Effector memory CD4-positive, alpha-beta T cell (primary cell): ENCODE data around the gene CHAD.
A peak's percentile ranks its signal among the peaks of the same experiment; 100 is the strongest.
"Not testable (repeated sequence)": the region's sequence is repeated elsewhere in the genome, so short reads cannot be mapped to it uniquely, and the experiment has no call there.

Source experiments
- DNase-seq, 3 donors: peaks; one replicate each; pipeline ENCODE4 v3.0.0-alpha.2; 2020
- H3K27ac ChIP-seq: 2 replicates; pipeline ENCODE4 v1.7.0; 2013; ENCODE audit warnings: mild to moderate bottlenecking, low read length, moderate library complexity; ENCODE audit not compliant: insufficient read depth, poor library complexity, severe bottlenecking
- H3K27me3 ChIP-seq: replicated peaks from 2 replicates; pipeline ENCODE4 v1.7.0; 2013; ENCODE audit warnings: mild to moderate bottlenecking, low read length; ENCODE audit not compliant: insufficient read depth, control insufficient read depth, poor library complexity, severe bottlenecking
- H3K36me3 ChIP-seq: 2 replicates; pipeline ENCODE4 v1.7.0; 2013; ENCODE audit warnings: mild to moderate bottlenecking, low read length, moderate library complexity; ENCODE audit not compliant: control insufficient read depth, insufficient read depth
- H3K4me1 ChIP-seq: 2 replicates; pipeline ENCODE4 v1.7.0; 2013; ENCODE audit warnings: low read length, mild to moderate bottlenecking; ENCODE audit not compliant: control insufficient read depth, insufficient read depth, poor library complexity, severe bottlenecking
- H3K4me3 ChIP-seq: 2 replicates; pipeline ENCODE4 v1.7.0; 2013; ENCODE audit warnings: low read length, low read depth, mild to moderate bottlenecking; ENCODE audit not compliant: insufficient read depth, poor library complexity, severe bottlenecking
- H3K9me3 ChIP-seq: 2 replicates; pipeline ENCODE4 v1.7.0; 2013; ENCODE audit warnings: mild to moderate bottlenecking, low read length, moderate library complexity; ENCODE audit not compliant: control insufficient read depth

Gene CHAD

DNA sequence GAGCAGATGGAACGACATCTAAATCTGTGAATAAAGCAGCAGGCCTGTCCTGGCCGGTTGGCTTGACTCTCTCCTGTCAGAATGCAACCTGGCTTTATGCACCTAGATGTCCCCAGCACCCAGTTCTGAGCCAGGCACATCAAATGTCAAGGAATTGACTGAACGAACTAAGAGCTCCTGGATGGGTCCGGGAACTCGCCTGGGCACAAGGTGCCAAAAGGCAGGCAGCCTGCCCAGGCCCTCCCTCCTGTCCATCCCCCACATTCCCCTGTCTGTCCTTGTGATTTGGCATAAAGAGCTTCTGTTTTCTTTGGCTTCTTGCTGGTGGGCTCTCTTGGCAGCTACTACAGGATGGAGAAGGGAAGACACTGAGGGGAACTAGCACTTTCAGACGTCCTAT lies 5.8 kb upstream of the CHAD start:
- DNase-seq = no peak
- Histone ChIP-seq H3K27me3 (peaks cover 3% of the 10 kb centered on the region), H3K36me3 (no peaks in the 10 kb centered on the region), H3K27ac (no peak overlapping the region), H3K9me3 (no peaks in the 10 kb centered on the region), H3K4me3 (no peak overlapping the region), H3K4me1 (peaks cover 10% of the 10 kb centered on the region)

DNA sequence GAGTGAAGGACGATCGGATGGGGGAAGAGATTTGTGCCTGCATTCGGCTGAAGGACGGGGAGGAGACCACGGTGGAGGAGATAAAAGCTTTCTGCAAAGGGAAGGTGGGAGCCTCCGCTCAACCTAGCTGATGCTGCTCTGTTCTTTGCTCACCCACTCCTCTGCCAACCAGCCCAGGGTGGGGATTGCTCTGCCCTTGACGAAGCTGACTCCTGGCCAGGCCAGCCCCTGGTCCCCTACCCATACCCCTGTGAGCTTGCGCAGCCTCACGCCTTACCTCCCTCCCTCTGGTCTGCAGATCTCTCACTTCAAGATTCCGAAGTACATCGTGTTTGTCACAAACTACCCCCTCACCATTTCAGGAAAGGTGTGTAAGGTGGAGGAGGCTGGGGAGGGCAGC lies 5.2 kb upstream of the CHAD start:
- Histone ChIP-seq H3K27me3 (peaks cover 10% of the 10 kb centered on the region), H3K4me1 (peaks cover 13% of the 10 kb centered on the region), H3K9me3 (no peaks in the 10 kb centered on the region), H3K36me3 (no peaks in the 10 kb centered on the region), H3K27ac (no peak overlapping the region), H3K4me3 (no peak overlapping the region)
- no peak for DNase-seq

DNA sequence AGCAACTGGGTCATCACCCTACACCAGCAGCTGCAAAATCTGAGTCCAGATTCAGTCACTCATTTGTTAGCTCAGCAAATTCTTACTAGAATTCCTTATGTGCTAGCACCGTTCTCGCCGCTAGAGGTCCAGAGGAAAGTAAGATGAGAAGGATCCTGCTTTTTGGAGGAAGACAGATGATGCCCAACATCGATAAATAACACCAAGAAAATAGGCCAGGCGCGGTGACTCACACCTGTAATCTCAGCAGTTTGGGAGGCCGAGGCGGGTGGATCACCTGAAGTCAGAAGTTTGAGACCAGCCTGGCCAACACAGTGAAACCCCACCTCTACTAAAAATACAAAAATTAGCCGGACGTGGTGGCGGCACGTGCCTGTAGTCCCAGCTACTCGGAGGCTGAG lies 4.1 kb upstream of the CHAD start:
- not testable (repeated sequence) for H3K9me3 ChIP-seq, H3K27ac ChIP-seq, H3K36me3 ChIP-seq, DNase-seq, H3K4me3 ChIP-seq
- Histone ChIP-seq H3K4me1 (peaks cover 12% of the 10 kb centered on the region), H3K27me3 (peaks cover 16% of the 10 kb centered on the region)

DNA sequence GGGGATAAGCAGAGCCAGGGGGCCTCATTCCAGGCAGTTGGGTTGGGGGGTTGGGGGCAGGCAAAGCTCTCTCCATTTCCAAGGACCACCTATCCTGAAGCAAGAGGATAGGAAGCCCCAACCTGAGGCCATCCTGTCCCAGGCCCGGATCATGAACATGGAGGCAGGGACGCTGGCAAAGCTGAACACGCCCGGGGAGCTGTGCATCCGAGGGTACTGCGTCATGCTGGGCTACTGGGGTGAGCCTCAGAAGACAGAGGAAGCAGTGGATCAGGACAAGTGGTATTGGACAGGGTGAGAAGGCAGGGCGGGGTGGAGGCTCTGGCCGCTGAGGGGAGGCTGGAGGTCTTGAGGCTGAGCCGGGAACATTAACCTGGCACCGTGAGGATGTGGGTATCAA lies 3.6 kb upstream of the CHAD start:
- H3K4me3 ChIP-seq = no peak overlapping the region
- H3K27ac ChIP-seq = no peak overlapping the region
- DNase-seq = no peak
- H3K4me1 ChIP-seq = peaks cover 12% of the 10 kb centered on the region
- no peaks in the 10 kb centered on the region for H3K36me3 ChIP-seq
- H3K27me3 ChIP-seq = peaks cover 16% of the 10 kb centered on the region
- H3K9me3 ChIP-seq = no peaks in the 10 kb centered on the region

DNA sequence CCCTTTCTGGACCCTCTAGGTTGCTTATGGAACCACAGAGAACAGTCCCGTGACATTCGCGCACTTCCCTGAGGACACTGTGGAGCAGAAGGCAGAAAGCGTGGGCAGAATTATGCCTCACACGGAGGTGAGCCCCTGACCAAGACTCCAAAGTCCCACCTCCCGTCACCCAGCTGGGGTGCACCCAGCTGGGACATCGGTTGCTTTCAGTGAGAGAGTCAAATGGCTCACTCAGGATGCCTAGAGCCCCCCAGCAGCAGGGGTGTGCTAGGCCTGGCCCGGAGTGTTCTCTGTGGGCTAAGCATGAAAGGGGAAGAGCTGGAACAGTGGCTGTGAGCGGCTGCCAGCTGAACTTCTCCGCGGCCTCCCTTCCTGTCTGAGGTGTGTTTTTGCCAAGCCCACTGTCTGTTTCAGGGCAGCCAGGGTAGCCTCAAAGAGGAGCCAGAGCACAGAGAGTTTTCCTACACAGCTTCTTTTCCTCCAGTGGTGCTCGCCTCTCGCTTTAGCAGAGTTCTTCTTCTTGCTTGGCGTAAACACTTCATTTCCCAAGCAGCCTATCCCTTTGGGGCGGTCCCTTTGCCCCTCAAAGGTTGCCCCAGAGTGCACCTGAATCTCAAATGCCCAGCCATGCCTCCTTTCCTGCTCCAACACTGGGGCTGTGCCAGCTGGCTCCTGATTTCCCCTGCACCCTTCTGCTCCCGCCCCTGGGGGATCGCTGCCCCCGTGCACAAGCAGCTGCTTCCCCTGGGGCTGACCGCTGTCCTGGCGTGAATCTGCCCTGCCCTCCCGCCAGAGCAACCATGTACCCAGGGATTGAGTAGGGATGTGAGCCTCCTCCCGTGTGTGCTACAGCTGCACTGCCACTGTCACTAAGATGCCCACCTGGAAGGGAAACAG lies 2.6 kb upstream of the CHAD start:
- Histone ChIP-seq H3K4me3 (no peak overlapping the region), H3K9me3 (no peaks in the 10 kb centered on the region), H3K4me1 (peaks cover 12% of the 10 kb centered on the region), H3K27me3 (peaks cover 16% of the 10 kb centered on the region), H3K27ac (no peak overlapping the region), H3K36me3 (no peaks in the 10 kb centered on the region)
- DNase-seq = no peak

DNA sequence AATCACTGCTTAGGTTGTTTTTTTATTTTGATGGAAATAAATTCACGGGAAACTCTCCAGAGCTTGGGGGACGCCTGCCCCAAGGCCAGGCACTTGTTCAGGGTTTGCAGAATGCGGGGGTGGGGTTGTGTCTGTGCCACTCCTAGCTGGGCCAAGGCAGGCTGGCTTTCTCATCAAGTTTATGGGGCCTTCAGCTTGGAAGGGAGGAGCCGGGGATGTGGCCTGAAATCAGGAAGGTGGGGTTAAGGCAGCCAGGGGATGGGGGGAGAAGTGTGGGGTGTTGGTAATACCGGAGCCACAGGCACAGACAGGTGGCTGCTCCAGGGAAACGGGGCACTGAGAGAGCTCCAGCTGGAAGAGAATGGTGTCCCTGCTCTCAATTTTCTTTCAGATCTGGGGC lies 1.7 kb upstream of the CHAD start:
- DNase-seq = no peak
- no peak overlapping the region for H3K27ac ChIP-seq
- H3K4me3 ChIP-seq = no peak overlapping the region
- no peaks in the 10 kb centered on the region for H3K36me3 ChIP-seq
- H3K27me3 ChIP-seq = peaks cover 16% of the 10 kb centered on the region
- peaks cover 12% of the 10 kb centered on the region for H3K4me1 ChIP-seq
- no peaks in the 10 kb centered on the region for H3K9me3 ChIP-seq

DNA sequence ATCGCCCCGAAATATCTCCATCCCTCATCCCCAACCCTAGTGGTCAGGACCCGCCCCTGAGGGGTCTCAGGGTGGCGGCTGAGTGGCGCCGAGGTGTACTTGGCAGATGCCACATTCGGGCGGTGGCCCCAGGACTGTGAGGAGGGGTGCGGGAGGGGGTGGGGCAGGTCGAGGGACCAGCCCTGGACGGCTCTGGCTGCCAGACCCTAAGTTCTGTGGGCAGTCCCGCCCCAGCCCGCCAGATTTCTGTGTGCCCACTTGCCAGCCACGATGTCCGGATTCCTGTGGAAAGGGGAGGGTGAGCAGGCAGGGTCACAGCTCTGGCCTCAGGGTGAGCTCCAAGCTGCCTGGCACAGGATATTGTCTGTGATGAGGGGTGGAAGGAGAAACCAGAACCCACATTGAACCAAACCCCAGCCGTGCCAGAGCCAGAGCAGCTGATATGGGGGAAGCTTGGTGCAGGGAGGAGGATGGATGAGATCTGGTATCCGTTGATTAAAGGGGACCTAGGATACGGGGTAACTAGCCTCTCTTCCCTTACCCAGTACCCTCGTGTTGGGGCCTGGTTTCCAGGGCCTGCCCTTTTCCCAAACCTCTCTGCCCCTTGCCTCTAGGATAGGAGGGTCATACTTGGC lies 1.1 kb upstream of the CHAD start:
- peaks cover 16% of the 10 kb centered on the region for H3K27me3 ChIP-seq
- no peak overlapping the region for H3K4me3 ChIP-seq
- peaks cover 12% of the 10 kb centered on the region for H3K4me1 ChIP-seq
- H3K9me3 ChIP-seq = no peaks in the 10 kb centered on the region
- H3K36me3 ChIP-seq = no peaks in the 10 kb centered on the region
- no peak overlapping the region for H3K27ac ChIP-seq
- DNase-seq = no peak

DNA sequence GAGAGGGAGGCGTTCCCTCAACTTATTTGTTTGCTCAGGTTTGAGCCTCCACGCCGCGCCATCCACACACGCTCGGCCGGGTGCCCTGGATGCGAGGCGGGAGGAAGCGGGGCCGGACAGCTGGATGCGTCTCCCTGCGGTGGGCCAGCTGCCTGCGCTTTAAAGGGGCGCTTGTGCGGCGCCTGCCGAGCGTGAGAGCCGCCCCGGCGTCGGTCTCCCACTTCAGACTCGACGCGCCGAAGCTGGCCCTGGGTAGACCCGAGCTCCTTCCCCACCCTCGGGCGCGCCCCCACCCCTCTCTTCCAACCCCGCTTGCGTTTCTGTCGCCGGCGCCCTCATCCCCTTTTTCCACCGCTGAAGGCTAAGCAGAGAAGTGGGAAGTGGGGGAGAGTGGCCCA lies 527 bp upstream of the CHAD start:
- H3K27ac ChIP-seq = no peak overlapping the region
- no peaks in the 10 kb centered on the region for H3K9me3 ChIP-seq
- H3K4me3 ChIP-seq = peak overlapping the region; percentile 29
- no peak for DNase-seq
- peaks cover 12% of the 10 kb centered on the region for H3K4me1 ChIP-seq
- no peaks in the 10 kb centered on the region for H3K36me3 ChIP-seq
- H3K27me3 ChIP-seq = peaks cover 16% of the 10 kb centered on the region

DNA sequence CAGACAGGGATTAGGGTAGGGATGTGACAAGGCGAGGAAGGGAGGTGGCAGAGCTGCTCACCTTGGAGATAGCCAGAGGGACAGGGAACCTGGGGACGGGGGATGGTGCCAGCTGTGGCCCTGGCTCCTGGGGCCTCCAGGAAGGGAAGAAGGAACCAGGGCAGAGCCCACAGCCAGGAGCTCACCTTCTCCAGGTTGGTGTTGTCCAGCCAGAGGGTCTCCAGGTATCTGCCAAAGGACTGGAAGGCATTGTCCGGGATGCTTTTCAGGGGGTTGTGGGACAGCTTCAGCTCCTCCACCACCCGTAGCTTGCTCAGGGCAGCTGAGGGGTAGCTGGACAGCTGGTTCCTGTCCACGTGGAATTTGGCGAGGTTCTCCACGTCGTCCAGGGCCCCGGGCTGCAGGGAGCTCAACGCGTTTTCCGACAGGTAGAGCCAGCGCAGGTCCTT lies 801 bp downstream of the CHAD start:
- Histone ChIP-seq H3K36me3 (no peaks in the 10 kb centered on the region), H3K27ac (no peak overlapping the region), H3K4me3 (no peak overlapping the region), H3K27me3 (peaks cover 16% of the 10 kb centered on the region), H3K4me1 (peaks cover 12% of the 10 kb centered on the region), H3K9me3 (no peaks in the 10 kb centered on the region)
- DNase-seq = no peak

DNA sequence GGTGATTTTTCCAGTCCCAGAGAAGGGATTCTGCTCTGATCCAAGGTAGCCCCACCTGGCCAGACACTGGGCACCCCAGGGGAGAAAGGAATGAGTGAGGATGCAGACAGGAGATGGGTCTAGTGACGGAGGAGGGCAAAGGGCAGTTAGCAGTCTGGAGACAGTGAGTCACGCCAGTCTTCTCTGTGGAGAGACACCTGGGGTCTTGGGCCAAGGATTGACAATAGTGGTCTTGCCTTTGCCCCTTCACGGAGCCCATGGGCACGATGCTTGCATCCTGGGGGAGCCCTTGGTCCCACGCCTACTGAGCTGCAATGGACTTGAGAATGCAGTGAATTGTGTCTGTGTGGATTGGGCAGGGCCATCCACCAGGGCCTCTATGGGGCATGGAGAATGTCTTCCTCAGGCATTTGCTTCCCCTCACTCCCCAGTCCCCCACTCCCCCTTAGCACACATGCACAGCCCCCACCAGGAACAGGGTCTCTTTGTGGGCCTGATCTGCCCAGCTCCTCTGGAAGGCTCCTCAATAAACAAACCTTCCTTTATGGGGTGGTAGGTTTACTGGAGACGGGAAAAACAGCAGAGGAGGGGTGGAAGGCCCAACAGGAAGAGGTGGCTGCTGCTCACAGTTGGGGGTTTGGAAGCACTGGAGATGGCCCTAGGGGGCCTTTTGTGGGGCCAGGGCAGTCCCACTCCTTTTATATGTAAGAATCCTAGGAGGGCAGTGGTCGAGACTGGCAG lies 1.4 kb downstream of the CHAD start:
- peaks cover 16% of the 10 kb centered on the region for H3K27me3 ChIP-seq
- no peaks in the 10 kb centered on the region for H3K9me3 ChIP-seq
- peaks cover 12% of the 10 kb centered on the region for H3K4me1 ChIP-seq
- DNase-seq = no peak
- H3K4me3 ChIP-seq = no peak overlapping the region
- no peak overlapping the region for H3K27ac ChIP-seq
- H3K36me3 ChIP-seq = no peaks in the 10 kb centered on the region
